Measurements from ENCODE around the gene RAD51B.

Gene RAD51B

DNA sequence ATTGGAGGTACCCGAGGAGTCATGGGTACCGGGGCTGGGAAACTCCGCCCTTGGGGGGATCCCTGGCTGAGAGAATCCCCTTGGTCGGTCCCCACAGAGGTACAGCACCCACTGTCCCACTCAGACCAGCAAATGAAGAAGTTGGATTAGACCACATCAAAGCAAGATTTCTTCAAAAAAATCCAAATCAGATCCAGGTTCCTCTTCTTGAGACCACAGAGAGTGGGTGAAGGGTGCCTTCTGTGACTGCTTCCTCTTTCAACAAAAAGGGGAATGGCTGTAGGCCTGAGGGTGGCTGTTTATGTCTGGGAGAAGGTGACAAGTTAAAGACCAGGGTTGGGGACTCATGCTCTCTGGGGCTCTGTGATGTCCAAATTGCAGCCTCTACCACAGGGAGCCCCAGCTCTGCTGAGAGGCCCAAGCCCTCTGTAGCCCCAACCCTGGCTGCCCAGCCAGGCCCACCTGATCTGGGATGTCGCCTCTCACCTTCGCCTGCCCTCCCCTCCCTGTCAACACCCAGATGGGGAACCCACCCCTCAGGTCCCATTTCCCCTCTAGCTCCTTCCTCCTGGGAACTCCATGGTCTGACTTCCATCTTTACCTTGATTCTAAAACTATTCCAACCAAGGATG is 922.4 kb downstream of the RAD51B start:
- TF ChIP-seq ZFX (IDR thresholded peaks at IDR 0.05) = no peak
- no peak for TF ChIP-seq CTCF (conservative IDR thresholded peaks at IDR 0.05)
- H3K27ac ChIP-seq = no peak overlapping the region

DNA sequence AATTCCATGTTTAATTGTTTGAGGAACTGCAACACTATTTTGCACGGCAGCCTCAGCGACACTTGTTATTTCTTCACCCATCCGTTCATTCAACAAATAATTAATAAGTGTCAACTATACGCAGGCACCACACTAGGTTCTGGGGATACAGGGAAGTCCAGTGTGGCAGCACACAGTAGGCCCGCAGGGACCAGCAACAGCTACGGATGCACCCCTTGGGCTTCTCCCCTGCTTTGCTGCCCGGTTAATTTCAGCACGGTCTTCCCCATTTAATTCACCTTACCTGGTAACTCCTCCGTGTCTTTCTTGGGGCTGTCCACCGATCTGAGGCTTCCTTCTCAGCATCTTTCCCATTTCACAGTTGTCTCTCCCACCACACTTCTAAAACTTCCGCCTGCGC is 925.0 kb downstream of the RAD51B start:
- H3K27ac ChIP-seq = no peak overlapping the region
- TF ChIP-seq ZFX (IDR thresholded peaks at IDR 0.05) = no peak

DNA sequence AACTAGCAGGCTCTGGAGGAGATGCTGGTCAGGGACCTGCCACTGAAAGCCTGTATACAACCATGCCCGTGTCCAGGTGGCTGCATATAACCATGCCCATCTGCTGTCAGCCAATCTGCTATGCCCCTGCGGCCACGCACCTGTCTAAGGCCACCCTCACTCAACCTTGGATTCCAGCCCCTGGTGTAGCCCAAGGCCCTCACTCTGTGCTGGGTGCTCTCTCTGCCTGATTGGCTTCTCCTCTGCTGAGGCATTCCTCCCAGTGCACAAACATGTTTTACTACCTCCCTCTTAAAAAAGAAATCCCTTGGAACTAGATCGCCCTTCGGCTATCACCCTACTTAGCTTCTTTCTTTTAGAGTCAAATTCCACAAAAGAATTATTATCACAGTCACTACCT is 927.8 kb downstream of the RAD51B start:
- TF ChIP-seq CTCF (conservative IDR thresholded peaks at IDR 0.05) = no peak
- TF ChIP-seq ZFX (IDR thresholded peaks at IDR 0.05) = no peak
- no peak overlapping the region for H3K27ac ChIP-seq

DNA sequence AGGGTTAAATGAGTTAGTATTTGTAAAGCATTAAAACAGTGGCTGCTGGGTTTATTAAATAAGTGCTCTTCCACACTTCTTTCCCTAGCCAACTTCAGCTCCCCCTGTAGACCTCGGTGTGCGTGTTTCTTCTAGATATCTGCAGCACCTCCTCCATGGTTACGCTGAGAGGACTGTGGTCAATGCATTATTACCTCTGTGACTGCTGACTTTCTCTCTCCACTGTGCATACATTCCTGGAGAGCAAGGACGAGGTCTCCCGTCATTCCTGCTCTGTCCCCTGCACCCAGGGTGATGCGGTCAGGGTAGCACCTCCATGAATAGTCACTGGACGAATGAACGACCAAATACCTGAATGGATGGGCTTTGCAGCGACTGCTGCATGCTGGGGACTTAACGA is 928.7 kb downstream of the RAD51B start:
- TF ChIP-seq CTCF (conservative IDR thresholded peaks at IDR 0.05) (no peak), ZFX (IDR thresholded peaks at IDR 0.05) (no peak)
- no peak overlapping the region for H3K27ac ChIP-seq

GRCh38 chr14:68748691-68749090 is 929.1 kb downstream of the RAD51B start:
- no peak for TF ChIP-seq ZFX (IDR thresholded peaks at IDR 0.05)
- TF ChIP-seq CTCF (conservative IDR thresholded peaks at IDR 0.05) = no peak
- no peak overlapping the region for H3K27ac ChIP-seq

- H3K27ac ChIP-seq = no peak overlapping the region
- no peak for TF ChIP-seq ZFX (IDR thresholded peaks at IDR 0.05)
- TF ChIP-seq CTCF (conservative IDR thresholded peaks at IDR 0.05) = no peak
These were observed 930.2 kb downstream of the RAD51B start for GRCh38 chr14:68749487-68750475.

DNA sequence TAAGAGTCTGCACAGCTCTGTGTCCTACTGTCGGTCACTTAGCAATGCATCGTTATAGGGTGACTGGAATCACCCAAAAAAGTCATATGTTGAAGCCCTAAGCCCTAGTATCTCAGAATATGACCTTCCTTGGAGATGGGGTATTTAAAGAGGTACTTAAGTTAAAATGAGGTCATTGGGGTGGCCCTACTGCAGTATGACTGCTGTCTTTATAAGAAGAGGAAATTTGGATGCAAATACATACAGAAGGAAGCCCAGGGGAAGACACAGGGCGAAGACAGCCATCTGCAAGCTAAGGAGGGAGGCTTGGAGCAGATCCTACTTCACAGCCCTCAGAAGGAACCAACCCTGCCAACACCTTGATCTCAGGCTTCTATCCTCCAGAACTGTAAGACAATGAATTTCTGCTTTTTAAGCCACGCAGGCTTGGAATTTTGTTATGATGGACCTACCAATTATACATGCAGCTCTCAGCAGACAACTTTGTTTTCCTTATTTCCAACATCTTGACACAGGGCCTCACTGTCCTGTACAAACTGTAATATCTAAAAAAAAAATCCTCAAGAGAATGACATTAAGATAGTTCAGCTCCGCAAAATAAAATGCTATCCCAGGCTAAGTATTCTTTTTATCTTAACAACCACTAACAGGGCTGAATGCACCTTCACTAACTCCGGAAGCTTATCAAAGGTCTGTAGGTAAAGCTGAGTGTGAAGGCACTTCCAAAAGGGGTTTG is 932.9 kb downstream of the RAD51B start:
- TF ChIP-seq ZFX (IDR thresholded peaks at IDR 0.05) = no peak
- no peak for TF ChIP-seq CTCF (conservative IDR thresholded peaks at IDR 0.05)
- H3K27ac ChIP-seq = no peak overlapping the region

All from C4-2B (cell line).